Peyer's patch (tissue), 4 donors: ENCODE measurements around the gene IGFBP1.
"Not testable (repeated sequence)": the region's sequence is repeated elsewhere in the genome, so short reads cannot be mapped to it uniquely, and the experiment has no call there.

Source experiments
- CTCF ChIP-seq, 6 experiments: fragments of 450-650 bp in 4 of 6; fragments of 200-600 bp in 2 of 6; sonication (generic) in 1 of 6; IDR thresholded peaks; one replicate each; pipeline ENCODE4 v1.5.1; 2017 to 2019; ENCODE audit warnings: antibody characterized with exemption in 6 of 6, mild to moderate bottlenecking in 3 of 6, moderate library complexity in 1 of 6
- POLR2A ChIP-seq, 2 donors: fragments of 450-650 bp; IDR thresholded peaks; one replicate each; pipeline ENCODE4 v1.5.1; 2017; ENCODE audit warnings: antibody characterized with exemption in 2 of 2, mild to moderate bottlenecking in 2 of 2, moderate library complexity in 2 of 2

DNA sequence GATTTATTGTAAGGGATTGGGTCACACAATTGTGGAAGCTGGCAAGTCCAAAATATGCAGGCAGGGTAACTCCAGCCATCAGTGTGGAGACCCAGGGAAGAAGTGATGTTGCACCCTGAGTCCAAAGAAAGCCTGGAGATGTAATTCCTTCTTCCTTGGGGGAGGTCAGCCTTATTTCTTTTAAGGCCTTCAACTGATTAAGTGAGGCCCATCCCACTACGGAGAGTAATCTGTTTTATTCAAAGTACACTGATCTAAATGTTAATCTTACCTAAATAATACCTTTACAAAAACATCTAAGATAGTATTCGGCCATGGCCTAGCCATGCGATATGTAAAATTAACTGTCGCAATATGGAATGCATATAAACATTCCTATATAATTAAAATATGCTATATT is 31.4 kb upstream of the IGFBP1 start:
- not testable (repeated sequence) for TF ChIP-seq CTCF, POLR2A (IDR thresholded peaks at IDR 0.05)
